IPS-18c (cell line): ENCODE measurements around the gene GRIN2A.

Source experiments
- H3K4me3 ChIP-seq: 2 replicates; pipeline ENCODE4 v1.7.0; 2013; ENCODE audit warnings: low read depth, mild to moderate bottlenecking, low read length, moderate library complexity; ENCODE audit not compliant: insufficient read depth
- H3K9me3 ChIP-seq: one replicate; pipeline ENCODE4 v1.6.1; 2013; ENCODE audit warnings: mild to moderate bottlenecking, low read length, moderate library complexity; ENCODE audit not compliant: control insufficient read depth, insufficient read depth

Gene GRIN2A

GRCh38 chr16:9773289-9773688 is 408.9 kb downstream of the GRIN2A start:
- Histone ChIP-seq H3K4me3 (no peak overlapping the region), H3K9me3 (no peaks in the 10 kb centered on the region)

- Histone ChIP-seq H3K4me3 (no peak overlapping the region), H3K9me3 (no peaks in the 10 kb centered on the region)
Measured at GRCh38 chr16:9772526-9773225, 409.6 kb downstream of the GRIN2A start.

- no peaks in the 10 kb centered on the region for H3K9me3 ChIP-seq
- H3K4me3 ChIP-seq: no peak overlapping the region
Measured at GRCh38 chr16:9766891-9767290, 415.3 kb downstream of the GRIN2A start.

- H3K9me3 ChIP-seq: no peaks in the 10 kb centered on the region
- no peak overlapping the region for H3K4me3 ChIP-seq
Measured at GRCh38 chr16:9763505-9763904, 418.7 kb downstream of the GRIN2A start.

- H3K9me3 ChIP-seq: no peaks in the 10 kb centered on the region
- H3K4me3 ChIP-seq: no peak overlapping the region
Measured at GRCh38 chr16:9761870-9762269, 420.4 kb downstream of the GRIN2A start.

GRCh38 chr16:9757687-9758086 is 424.5 kb downstream of the GRIN2A start:
- no peaks in the 10 kb centered on the region for H3K9me3 ChIP-seq
- no peak overlapping the region for H3K4me3 ChIP-seq

- H3K9me3 ChIP-seq: no peaks in the 10 kb centered on the region
- H3K4me3 ChIP-seq: no peak overlapping the region
Measured at GRCh38 chr16:9756434-9756833, 425.8 kb downstream of the GRIN2A start.

GRCh38 chr16:9755081-9755480 is 427.1 kb downstream of the GRIN2A start:
- Histone ChIP-seq H3K4me3 (no peak overlapping the region), H3K9me3 (no peaks in the 10 kb centered on the region)

GRCh38 chr16:9741776-9742175 is 440.5 kb downstream of the GRIN2A start:
- no peaks in the 10 kb centered on the region for H3K9me3 ChIP-seq

GRCh38 chr16:9739301-9739700 is 442.9 kb downstream of the GRIN2A start:
- Histone ChIP-seq H3K9me3 (no peaks in the 10 kb centered on the region), H3K4me3 (no peak overlapping the region)

More at GRCh38 chr16:9741776-9742175, 440.5 kb downstream of the GRIN2A start:
- no peak overlapping the region for H3K4me3 ChIP-seq

GRCh38 chr16:9738690-9739089 is 443.5 kb downstream of the GRIN2A start:
- no peaks in the 10 kb centered on the region for H3K9me3 ChIP-seq
- no peak overlapping the region for H3K4me3 ChIP-seq

- H3K4me3 ChIP-seq: no peak overlapping the region
- H3K9me3 ChIP-seq: no peaks in the 10 kb centered on the region
Measured at GRCh38 chr16:9736547-9736946, 445.7 kb downstream of the GRIN2A start.

- no peak overlapping the region for H3K4me3 ChIP-seq
- no peaks in the 10 kb centered on the region for H3K9me3 ChIP-seq
Measured at GRCh38 chr16:9723136-9723535, 459.1 kb downstream of the GRIN2A start.

GRCh38 chr16:9713907-9714306 is 468.3 kb downstream of the GRIN2A start:
- no peaks in the 10 kb centered on the region for H3K9me3 ChIP-seq
- no peak overlapping the region for H3K4me3 ChIP-seq

- H3K9me3 ChIP-seq: no peaks in the 10 kb centered on the region
- no peak overlapping the region for H3K4me3 ChIP-seq
Measured at GRCh38 chr16:9713156-9713555, 469.1 kb downstream of the GRIN2A start.

GRCh38 chr16:9708972-9709620 is 473.1 kb downstream of the GRIN2A start:
- no peaks in the 10 kb centered on the region for H3K9me3 ChIP-seq
- H3K4me3 ChIP-seq: no peak overlapping the region

GRCh38 chr16:9706217-9706836 is 475.9 kb downstream of the GRIN2A start:
- no peaks in the 10 kb centered on the region for H3K9me3 ChIP-seq

GRCh38 chr16:9703731-9704130 is 478.5 kb downstream of the GRIN2A start:
- Histone ChIP-seq H3K9me3 (no peaks in the 10 kb centered on the region), H3K4me3 (no peak overlapping the region)

More at GRCh38 chr16:9706217-9706836, 475.9 kb downstream of the GRIN2A start:
- no peak overlapping the region for H3K4me3 ChIP-seq
